Measurements from ENCODE around the gene EFNA5. TPM values are rescaled to one million over a fixed set of nuclear protein-coding genes. Genes with fewer than 3 reads are reported as not detected.

The EFNA5 gene
- total and polyA plus RNA-seq, 10 of the 15 experiments (the other 5 are each of a cell fraction or from before 2014, with no cell fraction given) = 0.19 to 12.6 (median 3.9) TPM

GRCh38 chr5:107389130-107389774 lies 281.5 kb downstream of the EFNA5 start (continued):
- TF ChIP-seq ETV6 (conservative IDR thresholded peaks at IDR 0.05 in 1 of 2, IDR thresholded peaks at IDR 0.05 in 1 of 2; ENCODE audit: borderline replicate concordance in 1 of 2, low read depth in 1 of 2) = peak in 1 of 2 experiments; percentile 84; a peak in 2 of 4 replicates
- no peak for TF ChIP-seq MYB (IDR thresholded peaks at IDR 0.05; ENCODE audit: borderline replicate concordance, low read depth, low read length)
- no peak for TF ChIP-seq CEBPZ (IDR thresholded peaks at IDR 0.05; ENCODE audit: low read depth, low read length)
- TF ChIP-seq EED (IDR thresholded peaks at IDR 0.05; ENCODE audit: low read depth) = peak; percentile 94
- TF ChIP-seq IRF3 (IDR thresholded peaks at IDR 0.05) = no peak
- TF ChIP-seq NBN (IDR thresholded peaks at IDR 0.05) = peak; percentile 71; the same call in 1 of the 2 replicates
- TF ChIP-seq RAD21 (IDR thresholded peaks at IDR 0.05; ENCODE audit: insufficient read depth, low read depth, low read length) = peak; percentile 50
- TF ChIP-seq RUNX3 (IDR thresholded peaks at IDR 0.05; ENCODE audit: low read length) = peak; percentile 99
- TF ChIP-seq MTA2 (IDR thresholded peaks at IDR 0.05; ENCODE audit: low read depth) = peak; percentile 94
- TF ChIP-seq CEBPB (IDR thresholded peaks at IDR 0.05; ENCODE audit: borderline replicate concordance in 1 of 2, low read depth in 2 of 2, low read length in 2 of 2) = peak in 1 of 2 experiments; percentile 79; a peak in 1 of 4 replicates
- no peak for TF ChIP-seq HDAC6 (IDR thresholded peaks at IDR 0.05; ENCODE audit: unreplicated experiment)
- no peak for TF ChIP-seq RELA (IDR thresholded peaks at IDR 0.05; ENCODE audit: borderline replicate concordance, partially characterized antibody)
- TF ChIP-seq ATF2 (IDR thresholded peaks at IDR 0.05; ENCODE audit: low read length) = peak; percentile 92
- peak; percentile 98 for TF ChIP-seq FOXM1 (IDR thresholded peaks at IDR 0.05; ENCODE audit: low read depth, low read length)
- TF ChIP-seq NRF1 (conservative IDR thresholded peaks at IDR 0.05; ENCODE audit: low read depth, low read length) = no peak
- peak; percentile 97 for TF ChIP-seq NFIC (IDR thresholded peaks at IDR 0.05; ENCODE audit: low read depth, low read length)
- TF ChIP-seq NR2F1 (conservative IDR thresholded peaks at IDR 0.05) = peak; percentile 95
- TF ChIP-seq CBX5 (IDR thresholded peaks at IDR 0.05; ENCODE audit: low read depth) = 0 out of 2 replicates have a peak, but pooled peaks have one; percentile 55
- TF ChIP-seq ZBED1 (IDR thresholded peaks at IDR 0.05; ENCODE audit: borderline replicate concordance) = peak; percentile 79; the same call in 1 of the 2 replicates
- TF ChIP-seq TBL1XR1 (IDR thresholded peaks at IDR 0.05; ENCODE audit: low read depth, low read length) = peak; percentile 77
- no peak for TF ChIP-seq KDM1A (IDR thresholded peaks at IDR 0.05; ENCODE audit: borderline replicate concordance)
- TF ChIP-seq BCL3 (IDR thresholded peaks at IDR 0.05; ENCODE audit: borderline replicate concordance, insufficient read depth, low read depth, low read length, poor library complexity, severe bottlenecking) = peak; percentile 53
- TF ChIP-seq MEF2B (IDR thresholded peaks at IDR 0.05; ENCODE audit: partially characterized antibody, poor library complexity, severe bottlenecking) = peak; percentile 95
- peak; percentile 54 for TF ChIP-seq SP1 (IDR thresholded peaks at IDR 0.05; ENCODE audit: low read depth, low read length)
